HepG2 (cell line): ENCODE data around the gene NAT10. TPM values are rescaled to one million over a fixed set of nuclear protein-coding genes. Genes with fewer than 3 reads are reported as not detected.

Experiments
- DNMT3B ChIP-seq: conservative IDR thresholded peaks from 2 replicates; pipeline ENCODE4 v1.6.1; 2016; ENCODE audit warnings: missing biosample characterization, control low read depth
- IRF2 ChIP-seq: IDR thresholded peaks from 2 replicates; pipeline ENCODE4 v1.6.1; 2018; ENCODE audit warnings: missing genetic modification reagents, missing compliant biosample characterization
- KLF13 ChIP-seq: sonication (generic); formaldehyde crosslinking; IDR thresholded peaks from 2 replicates; pipeline ENCODE4 v1.4.0; 2020; ENCODE audit warnings: mild to moderate bottlenecking, missing genetic modification reagents
- KLF9 ChIP-seq: IDR thresholded peaks from 2 replicates; pipeline ENCODE4 v1.6.1; 2016; ENCODE audit warnings: low read depth
- RXRB ChIP-seq: IDR thresholded peaks from 2 replicates; pipeline ENCODE4 v1.6.1; 2016; ENCODE audit warnings: borderline replicate concordance, missing genetic modification reagents, missing compliant biosample characterization
- SMC3 ChIP-seq: IDR thresholded peaks from 2 replicates; pipeline ENCODE4 v1.6.1; 2011; ENCODE audit warnings: low read length, improper control_type of control experiment
- ZBTB7A ChIP-seq: sonication (generic); formaldehyde crosslinking; IDR thresholded peaks from 2 replicates; pipeline ENCODE4 v1.8.0; 2022; ENCODE audit warnings: mild to moderate bottlenecking, missing genetic modification reagents
- ZFAT ChIP-seq: sonication (generic); formaldehyde crosslinking; conservative IDR thresholded peaks from 2 replicates; pipeline ENCODE4 v1.8.1; 2023; ENCODE audit warnings: missing genetic modification reagents, inconsistent platforms
- ZNF451 ChIP-seq: sonication (generic); formaldehyde crosslinking; IDR thresholded peaks from 2 replicates; pipeline ENCODE4 v1.5.0; 2020; ENCODE audit warnings: mild to moderate bottlenecking, missing genetic modification reagents
- ZNF589 ChIP-seq: sonication (generic); formaldehyde crosslinking; conservative IDR thresholded peaks from 2 replicates; pipeline ENCODE4 v1.8.0; 2022; ENCODE audit warnings: mild to moderate bottlenecking, moderate library complexity, missing genetic modification reagents
- ZNF598 ChIP-seq: sonication (generic); formaldehyde crosslinking; IDR thresholded peaks from 2 replicates; pipeline ENCODE4 v1.5.1; 2020; ENCODE audit warnings: mild to moderate bottlenecking, missing genetic modification reagents, borderline replicate concordance
- ZNF883 ChIP-seq: sonication (generic); formaldehyde crosslinking; IDR thresholded peaks from 2 replicates; pipeline ENCODE4 v1.5.1; 2020; ENCODE audit warnings: mild to moderate bottlenecking, missing genetic modification reagents; ENCODE audit errors: not compliant biosample characterization
- polyA plus RNA-seq, 8 experiments: library from polyadenylated mRNA; depleted of rRNA in 3 of 8; stranded (reverse) in 7 of 8; unstranded in 1 of 8; fragments of >200 nt; fragmentation: Illumina TruSeq in 4 of 8; extraction: Trizol in 4 of 8; gene quantifications; 2 replicates each; pipeline versions ENCODE4 v1.2.1 to v1.2.3, GENCODE V29; 2011 to 2016; ENCODE audit warnings: low read depth in 4 of 8, missing spikeins in 1 of 8, mixed read lengths in 1 of 8; ENCODE audit not compliant: insufficient read depth in 1 of 8
- total RNA-seq, 5 experiments: library from RNA; depleted of rRNA; stranded (reverse); fragments of >200 nt; fragmentation: Illumina TruSeq; extraction: Trizol; gene quantifications; 2 replicates each; pipeline ENCODE4 v1.2.3, GENCODE V29; 2016; ENCODE audit warnings: low read depth in 1 of 5
- TF ChIP-seq, protein P1 (sequence below): sonication (generic); formaldehyde crosslinking; IDR thresholded peaks from 2 replicates; pipeline ENCODE4 v1.4.0; 2020; ENCODE audit warnings: missing genetic modification reagents
- TF ChIP-seq, protein P2 (sequence below): sonication (generic); formaldehyde crosslinking; IDR thresholded peaks from 2 replicates; pipeline ENCODE4 v1.4.0; 2020; ENCODE audit warnings: missing genetic modification reagents
- TF ChIP-seq, protein P3 (sequence below): sonication (generic); formaldehyde crosslinking; IDR thresholded peaks from 2 replicates; pipeline ENCODE4 v1.4.0; 2020; ENCODE audit warnings: mild to moderate bottlenecking, missing genetic modification reagents
- TF ChIP-seq, protein P4 (sequence below): sonication (generic); formaldehyde crosslinking; IDR thresholded peaks from 2 replicates; pipeline ENCODE4 v1.4.0; 2020; ENCODE audit warnings: missing genetic modification reagents, borderline replicate concordance
- TF ChIP-seq, protein P5 (sequence below): sonication (generic); formaldehyde crosslinking; IDR thresholded peaks from 2 replicates; pipeline ENCODE4 v1.5.1; 2020; ENCODE audit warnings: missing genetic modification reagents, mild to moderate bottlenecking, borderline replicate concordance

The NAT10 gene
- total and polyA plus RNA-seq, 2 of the 13 experiments (the other 11 are each of a cell fraction or from before 2014, with no cell fraction given) = 33.9 to 51.9 TPM

DNA sequence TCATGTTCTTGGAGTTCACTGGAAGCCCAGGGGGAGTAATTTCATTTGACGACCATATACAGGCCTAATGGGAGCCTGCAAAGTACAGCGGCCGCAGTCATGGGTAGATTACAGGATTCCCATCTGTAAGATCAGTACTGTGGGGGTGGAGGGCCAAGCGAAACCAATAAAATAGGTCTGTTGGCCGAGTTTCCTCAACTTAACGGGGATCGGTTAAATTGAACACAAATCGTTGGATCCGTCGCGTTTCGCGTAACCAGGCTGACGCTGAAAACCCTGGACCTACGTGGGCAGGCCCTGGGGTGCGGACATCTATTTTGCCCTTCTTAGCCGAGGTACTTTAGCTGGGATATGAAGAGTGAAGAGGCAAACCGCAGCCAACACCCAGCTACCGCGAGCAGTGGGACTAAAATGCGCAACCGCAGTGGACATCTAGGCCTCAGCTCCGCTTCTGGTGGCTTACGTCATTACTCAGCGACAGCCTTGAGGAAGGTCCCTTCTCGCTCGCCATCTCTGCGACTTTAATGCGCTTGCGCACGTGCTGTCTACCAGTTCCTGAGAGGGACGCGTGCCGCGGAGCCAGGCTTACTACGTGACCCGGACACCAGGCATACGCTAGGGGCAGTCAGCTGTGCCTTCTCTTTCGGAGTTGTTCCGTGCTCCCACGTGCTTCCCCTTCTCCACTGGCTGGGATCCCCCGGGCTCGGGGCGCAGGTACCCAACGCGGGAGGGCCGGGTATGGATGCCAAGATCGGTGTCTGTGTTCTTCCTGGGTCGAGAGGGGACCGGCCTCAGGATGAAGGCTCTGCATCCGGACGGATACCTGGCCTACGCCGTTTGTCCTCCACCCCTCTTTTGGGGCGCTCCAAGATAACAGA lies at the start of gene NAT10 (continued):
- TF ChIP-seq, protein P1, sequence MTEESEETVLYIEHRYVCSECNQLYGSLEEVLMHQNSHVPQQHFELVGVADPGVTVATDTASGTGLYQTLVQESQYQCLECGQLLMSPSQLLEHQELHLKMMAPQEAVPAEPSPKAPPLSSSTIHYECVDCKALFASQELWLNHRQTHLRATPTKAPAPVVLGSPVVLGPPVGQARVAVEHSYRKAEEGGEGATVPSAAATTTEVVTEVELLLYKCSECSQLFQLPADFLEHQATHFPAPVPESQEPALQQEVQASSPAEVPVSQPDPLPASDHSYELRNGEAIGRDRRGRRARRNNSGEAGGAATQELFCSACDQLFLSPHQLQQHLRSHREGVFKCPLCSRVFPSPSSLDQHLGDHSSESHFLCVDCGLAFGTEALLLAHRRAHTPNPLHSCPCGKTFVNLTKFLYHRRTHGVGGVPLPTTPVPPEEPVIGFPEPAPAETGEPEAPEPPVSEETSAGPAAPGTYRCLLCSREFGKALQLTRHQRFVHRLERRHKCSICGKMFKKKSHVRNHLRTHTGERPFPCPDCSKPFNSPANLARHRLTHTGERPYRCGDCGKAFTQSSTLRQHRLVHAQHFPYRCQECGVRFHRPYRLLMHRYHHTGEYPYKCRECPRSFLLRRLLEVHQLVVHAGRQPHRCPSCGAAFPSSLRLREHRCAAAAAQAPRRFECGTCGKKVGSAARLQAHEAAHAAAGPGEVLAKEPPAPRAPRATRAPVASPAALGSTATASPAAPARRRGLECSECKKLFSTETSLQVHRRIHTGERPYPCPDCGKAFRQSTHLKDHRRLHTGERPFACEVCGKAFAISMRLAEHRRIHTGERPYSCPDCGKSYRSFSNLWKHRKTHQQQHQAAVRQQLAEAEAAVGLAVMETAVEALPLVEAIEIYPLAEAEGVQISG = peak; percentile 94
- TF ChIP-seq SMC3 = no peak
- peak; percentile 69; the same call in 1 of the 2 replicates for TF ChIP-seq DNMT3B (CRISPR knock-in tag)
- TF ChIP-seq, protein P2, sequence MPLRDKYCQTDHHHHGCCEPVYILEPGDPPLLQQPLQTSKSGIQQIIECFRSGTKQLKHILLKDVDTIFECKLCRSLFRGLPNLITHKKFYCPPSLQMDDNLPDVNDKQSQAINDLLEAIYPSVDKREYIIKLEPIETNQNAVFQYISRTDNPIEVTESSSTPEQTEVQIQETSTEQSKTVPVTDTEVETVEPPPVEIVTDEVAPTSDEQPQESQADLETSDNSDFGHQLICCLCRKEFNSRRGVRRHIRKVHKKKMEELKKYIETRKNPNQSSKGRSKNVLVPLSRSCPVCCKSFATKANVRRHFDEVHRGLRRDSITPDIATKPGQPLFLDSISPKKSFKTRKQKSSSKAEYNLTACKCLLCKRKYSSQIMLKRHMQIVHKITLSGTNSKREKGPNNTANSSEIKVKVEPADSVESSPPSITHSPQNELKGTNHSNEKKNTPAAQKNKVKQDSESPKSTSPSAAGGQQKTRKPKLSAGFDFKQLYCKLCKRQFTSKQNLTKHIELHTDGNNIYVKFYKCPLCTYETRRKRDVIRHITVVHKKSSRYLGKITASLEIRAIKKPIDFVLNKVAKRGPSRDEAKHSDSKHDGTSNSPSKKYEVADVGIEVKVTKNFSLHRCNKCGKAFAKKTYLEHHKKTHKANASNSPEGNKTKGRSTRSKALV (CRISPR knock-in tag) = peak; percentile 61; the same call in 1 of the 2 replicates
- peak; percentile 61; the same call in 1 of the 2 replicates for TF ChIP-seq ZNF451 (CRISPR knock-in tag)
- TF ChIP-seq, protein P3, sequence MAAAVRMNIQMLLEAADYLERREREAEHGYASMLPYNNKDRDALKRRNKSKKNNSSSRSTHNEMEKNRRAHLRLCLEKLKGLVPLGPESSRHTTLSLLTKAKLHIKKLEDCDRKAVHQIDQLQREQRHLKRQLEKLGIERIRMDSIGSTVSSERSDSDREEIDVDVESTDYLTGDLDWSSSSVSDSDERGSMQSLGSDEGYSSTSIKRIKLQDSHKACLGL = peak; percentile 99; the same call in 1 of the 2 replicates
- peak; percentile 81 for TF ChIP-seq RXRB (CRISPR knock-in tag)
- no peak for TF ChIP-seq ZFAT (CRISPR knock-in tag)
- TF ChIP-seq ZNF883 = peak; percentile 64
- TF ChIP-seq, protein P4, sequence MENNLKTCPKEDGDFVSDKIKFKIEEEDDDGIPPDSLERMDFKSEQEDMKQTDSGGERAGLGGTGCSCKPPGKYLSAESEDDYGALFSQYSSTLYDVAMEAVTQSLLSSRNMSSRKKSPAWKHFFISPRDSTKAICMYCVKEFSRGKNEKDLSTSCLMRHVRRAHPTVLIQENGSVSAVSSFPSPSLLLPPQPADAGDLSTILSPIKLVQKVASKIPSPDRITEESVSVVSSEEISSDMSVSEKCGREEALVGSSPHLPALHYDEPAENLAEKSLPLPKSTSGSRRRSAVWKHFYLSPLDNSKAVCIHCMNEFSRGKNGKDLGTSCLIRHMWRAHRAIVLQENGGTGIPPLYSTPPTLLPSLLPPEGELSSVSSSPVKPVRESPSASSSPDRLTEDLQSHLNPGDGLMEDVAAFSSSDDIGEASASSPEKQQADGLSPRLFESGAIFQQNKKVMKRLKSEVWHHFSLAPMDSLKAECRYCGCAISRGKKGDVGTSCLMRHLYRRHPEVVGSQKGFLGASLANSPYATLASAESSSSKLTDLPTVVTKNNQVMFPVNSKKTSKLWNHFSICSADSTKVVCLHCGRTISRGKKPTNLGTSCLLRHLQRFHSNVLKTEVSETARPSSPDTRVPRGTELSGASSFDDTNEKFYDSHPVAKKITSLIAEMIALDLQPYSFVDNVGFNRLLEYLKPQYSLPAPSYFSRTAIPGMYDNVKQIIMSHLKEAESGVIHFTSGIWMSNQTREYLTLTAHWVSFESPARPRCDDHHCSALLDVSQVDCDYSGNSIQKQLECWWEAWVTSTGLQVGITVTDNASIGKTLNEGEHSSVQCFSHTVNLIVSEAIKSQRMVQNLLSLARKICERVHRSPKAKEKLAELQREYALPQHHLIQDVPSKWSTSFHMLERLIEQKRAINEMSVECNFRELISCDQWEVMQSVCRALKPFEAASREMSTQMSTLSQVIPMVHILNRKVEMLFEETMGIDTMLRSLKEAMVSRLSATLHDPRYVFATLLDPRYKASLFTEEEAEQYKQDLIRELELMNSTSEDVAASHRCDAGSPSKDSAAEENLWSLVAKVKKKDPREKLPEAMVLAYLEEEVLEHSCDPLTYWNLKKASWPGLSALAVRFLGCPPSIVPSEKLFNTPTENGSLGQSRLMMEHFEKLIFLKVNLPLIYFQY (CRISPR knock-in tag) = no peak
- peak; percentile 51; the same call in 1 of the 2 replicates for TF ChIP-seq ZNF589 (CRISPR knock-in tag)
- TF ChIP-seq KLF13 = 0 out of 2 replicates have a peak, but pooled peaks have one; percentile 49
- no peak; the same call in 1 of the 2 replicates for TF ChIP-seq ZBTB7A (CRISPR knock-in tag)
- no peak for TF ChIP-seq KLF9 (CRISPR knock-in tag)
- TF ChIP-seq, protein P5, sequence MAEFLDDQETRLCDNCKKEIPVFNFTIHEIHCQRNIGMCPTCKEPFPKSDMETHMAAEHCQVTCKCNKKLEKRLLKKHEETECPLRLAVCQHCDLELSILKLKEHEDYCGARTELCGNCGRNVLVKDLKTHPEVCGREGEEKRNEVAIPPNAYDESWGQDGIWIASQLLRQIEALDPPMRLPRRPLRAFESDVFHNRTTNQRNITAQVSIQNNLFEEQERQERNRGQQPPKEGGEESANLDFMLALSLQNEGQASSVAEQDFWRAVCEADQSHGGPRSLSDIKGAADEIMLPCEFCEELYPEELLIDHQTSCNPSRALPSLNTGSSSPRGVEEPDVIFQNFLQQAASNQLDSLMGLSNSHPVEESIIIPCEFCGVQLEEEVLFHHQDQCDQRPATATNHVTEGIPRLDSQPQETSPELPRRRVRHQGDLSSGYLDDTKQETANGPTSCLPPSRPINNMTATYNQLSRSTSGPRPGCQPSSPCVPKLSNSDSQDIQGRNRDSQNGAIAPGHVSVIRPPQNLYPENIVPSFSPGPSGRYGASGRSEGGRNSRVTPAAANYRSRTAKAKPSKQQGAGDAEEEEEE = no peak; the same call in 1 of the 2 replicates
- peak; percentile 95 for TF ChIP-seq ZNF598 (CRISPR knock-in tag)
- peak; percentile 95 for TF ChIP-seq IRF2
